ENCODE data around the gene ANKS1A.
"Not testable (repeated sequence)": the region's sequence is repeated elsewhere in the genome, so short reads cannot be mapped to it uniquely, and the experiment has no call there.

The ANKS1A gene

DNA sequence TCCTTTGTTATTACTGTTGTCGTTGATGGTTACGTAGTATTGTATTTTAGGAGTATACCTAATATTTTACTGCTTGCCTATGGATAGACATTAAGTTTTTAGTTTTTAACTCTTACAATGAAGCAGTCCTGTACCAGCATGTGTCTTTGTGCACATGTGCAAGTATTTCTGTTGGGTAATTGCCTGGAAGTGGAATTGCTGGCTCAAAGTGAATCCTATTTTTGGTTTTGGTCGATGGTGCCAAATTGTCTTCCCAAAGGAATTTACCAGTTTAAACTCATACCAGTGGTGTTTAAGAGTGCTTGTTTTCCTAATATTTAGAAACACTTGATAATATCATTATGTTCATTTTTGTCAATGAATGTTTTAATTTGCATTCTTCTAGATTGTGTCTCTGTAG, 75.5 kb downstream of the ANKS1A start:
- no peak for FAIRE-seq

DNA sequence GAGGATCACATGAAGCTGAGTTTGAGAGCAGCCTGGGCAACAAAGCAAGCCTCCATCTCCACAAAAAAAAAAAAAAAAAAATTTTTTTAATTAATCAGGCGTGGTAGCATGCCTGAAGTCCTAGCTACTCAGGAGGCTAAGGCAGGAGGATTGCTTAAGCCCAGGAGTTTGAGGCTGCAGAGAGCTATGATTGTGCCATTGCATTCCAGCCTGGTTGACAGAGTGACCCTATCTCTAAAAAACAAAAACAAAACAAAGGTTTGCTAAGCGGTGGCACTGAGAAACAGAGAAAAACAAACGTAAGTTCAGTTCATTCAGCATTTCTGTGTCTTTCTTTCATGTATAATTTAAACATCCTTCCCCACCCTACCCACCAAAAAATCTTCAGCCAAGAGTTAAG, 78.4 kb downstream of the ANKS1A start:
- FAIRE-seq: no peak

DNA sequence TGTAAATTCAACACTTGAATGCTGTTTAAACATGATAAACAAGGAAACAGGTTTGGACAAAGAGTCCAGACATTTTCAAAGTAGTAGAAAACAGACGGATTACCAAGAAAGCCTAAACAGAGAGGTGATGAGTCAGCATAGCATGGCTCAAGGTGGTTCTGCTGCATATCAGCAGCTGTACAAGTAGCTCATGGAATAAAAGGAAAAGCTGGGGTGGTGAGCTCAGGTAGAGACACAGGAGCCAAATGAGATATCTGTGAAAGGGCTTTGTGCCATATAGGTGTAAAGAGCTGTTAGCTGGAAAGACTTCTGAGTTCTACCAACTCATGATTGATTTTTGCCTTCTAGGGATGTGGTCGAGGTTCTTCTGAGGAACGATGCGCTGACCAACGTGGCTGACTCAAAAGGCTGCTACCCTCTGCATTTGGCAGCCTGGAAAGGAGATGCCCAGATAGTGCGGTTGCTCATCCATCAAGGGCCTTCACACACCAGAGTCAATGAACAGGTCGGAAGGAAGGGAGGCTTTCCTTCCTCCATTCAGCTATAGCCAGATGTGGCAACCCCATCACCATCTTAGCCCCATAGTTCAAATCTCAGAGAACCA, 80.7 kb downstream of the ANKS1A start:
- no peak for FAIRE-seq

DNA sequence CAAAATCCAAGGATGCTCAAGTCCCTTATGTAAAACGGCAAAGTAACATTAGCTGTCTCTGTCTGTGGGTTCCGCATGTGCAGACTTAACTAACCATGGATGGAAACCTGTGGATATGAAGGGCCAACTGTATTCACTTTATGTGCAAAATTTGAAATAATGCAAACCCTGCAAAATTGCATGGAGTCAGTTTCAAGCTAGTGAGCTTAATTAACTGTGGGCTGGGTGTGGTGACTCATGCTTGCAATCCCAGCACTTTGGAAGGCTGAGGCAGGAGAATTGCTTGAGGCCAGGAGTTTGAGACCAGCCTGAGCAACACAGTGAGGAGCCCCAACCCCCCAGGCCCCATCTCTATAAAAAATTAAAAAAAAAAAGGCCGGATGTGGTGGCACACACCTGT, 81.4 kb downstream of the ANKS1A start:
- FAIRE-seq: no peak

DNA sequence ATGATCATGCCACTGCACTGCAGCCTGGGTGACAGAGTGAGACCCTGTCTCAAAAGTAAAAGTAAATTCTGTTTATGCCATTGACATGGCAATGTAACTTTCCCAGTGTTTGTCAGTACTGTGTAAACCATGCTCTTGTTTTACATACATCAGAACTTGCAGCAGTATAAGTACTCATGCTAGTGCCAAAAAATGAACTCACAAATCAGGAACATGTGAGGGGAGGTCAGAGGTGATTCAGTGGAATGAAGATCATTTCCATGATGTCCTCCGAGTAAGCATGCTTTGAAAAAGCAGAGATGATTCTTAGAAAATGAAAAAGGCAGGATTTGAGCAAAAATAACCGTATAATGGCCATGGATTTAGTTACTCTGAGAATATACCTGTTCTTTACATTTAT, 81.9 kb downstream of the ANKS1A start:
- no peak for FAIRE-seq

DNA sequence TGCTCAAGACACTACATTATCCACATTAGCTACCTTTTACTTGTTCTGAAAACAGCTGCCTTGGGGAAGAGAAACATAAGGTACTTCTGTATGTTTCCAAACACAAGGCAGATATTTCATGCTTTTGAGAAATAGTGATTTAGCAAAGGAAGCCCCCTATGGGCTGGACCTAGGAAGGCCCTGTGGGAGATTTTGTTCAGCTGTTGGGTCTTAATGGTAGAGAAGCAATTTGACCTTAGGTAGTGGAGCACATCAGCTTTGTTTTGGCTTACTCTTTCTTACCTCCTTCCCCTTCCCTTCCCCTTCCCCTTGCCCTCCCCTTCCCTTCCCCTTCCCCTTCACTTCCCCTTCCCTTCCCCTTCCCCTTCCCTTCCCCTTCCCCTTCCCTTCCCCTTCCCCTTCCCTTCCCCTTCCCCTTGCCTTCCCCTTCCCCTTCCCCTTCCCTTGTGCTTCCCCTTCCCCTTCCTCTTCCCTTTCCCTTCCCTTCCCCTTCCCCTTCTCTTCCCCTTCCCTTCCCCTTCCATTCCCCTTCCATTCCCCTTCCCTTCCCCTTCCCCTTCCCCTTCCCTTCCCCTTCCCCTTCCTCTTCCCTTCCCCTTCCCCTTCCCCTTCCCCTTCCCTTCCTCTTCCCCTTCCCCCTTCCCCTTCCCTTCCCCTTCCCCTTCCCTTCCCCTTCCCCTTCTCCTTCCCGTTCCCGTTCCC, 84.6 kb downstream of the ANKS1A start:
- FAIRE-seq: no peak

DNA sequence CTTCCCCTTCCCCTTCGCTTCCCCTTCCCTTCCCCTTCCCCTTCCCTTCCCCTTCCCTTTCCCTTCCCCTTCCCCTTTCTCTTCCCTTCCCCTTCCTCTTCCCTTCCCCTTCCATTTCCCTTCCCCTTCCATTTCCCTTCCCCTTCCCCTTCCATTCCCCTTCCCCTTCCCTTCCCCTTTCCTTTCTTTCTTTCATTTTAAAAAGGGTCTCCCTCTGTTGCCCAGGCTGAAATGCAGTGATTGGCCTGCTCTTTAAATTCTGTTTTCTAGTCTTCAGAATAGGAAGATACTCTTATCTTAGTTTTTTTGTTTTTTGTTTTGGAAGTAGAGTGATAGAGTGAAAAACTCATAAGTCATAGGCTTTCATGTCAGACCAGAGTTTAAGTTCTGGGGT, 85.2 kb downstream of the ANKS1A start:
- FAIRE-seq: no peak

DNA sequence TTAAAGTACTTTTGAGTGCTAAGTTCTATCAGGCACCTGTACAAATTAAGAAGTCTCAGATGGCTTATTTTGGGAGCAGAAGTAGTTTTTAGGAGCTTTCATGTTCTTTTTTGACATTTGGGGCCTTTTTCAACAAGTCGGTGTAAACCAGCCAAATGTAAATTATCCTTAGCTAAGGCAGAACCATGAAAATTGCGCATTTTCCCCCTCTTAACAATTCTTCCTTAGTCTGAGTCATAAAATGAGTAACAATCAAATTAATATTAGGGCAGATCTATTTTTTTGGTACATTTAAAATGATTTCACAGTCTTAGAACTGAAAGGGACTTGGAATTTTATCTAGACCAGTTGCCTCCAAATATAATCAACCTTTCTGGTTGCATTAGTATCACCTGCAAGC, 87.2 kb downstream of the ANKS1A start:
- FAIRE-seq: no peak

DNA sequence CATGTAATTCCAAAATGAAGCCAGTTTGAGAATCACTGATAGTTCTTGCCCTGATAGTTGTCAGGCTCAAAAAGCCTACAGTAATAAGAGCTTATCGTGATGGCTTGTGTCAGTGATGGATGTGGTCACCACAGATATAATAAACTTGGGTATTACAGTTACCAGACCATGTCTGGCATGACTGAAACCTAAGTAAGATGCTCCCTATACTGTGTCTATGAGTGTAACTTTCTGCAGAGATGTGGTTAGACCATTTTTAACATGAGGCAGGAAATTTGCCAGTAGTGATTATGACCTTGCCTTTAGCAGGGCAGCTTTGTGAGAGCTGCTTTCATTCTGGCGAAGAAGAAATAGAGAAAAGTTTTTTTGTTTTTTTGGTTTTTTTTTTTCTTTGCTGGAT, 90.2 kb downstream of the ANKS1A start:
- no peak for FAIRE-seq

DNA sequence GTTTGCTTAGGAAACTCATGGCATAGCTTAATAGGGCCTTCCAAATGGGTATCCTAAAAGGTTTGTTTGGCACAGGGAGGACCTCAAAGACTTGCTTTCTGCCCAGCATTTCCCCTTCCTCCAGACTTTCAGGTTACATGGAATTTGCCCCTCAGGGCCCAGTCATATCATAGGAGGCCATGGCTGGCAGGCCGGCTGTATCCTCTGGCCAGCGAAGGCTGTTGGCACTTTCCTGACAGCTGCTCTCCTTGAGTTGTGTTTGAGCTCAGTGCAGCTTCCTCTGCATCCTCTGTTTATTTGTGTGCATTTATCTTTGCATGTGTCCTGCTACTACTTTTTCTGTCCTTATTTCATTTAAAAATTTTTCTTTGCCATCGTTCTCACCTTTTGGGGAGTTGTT, 90.9 kb downstream of the ANKS1A start:
- no peak for FAIRE-seq

DNA sequence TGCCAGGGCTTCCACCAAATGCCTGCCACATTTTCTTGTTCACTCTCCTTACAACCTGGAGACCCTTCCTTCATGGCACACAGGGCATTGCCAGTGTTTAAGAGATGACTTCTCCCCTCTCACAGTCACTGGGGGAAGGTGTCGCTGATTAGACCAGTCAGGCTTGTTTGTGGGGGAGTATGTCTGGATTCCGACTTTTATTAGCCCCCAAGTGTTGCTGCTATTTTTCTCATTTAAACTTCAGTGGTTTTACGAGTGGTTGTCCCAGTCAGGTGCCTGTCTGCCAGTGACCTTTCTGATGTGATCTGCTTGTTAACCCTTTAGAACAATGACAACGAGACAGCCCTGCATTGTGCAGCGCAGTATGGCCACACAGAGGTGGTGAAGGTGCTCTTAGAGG, 92.3 kb downstream of the ANKS1A start:
- FAIRE-seq: no peak

DNA sequence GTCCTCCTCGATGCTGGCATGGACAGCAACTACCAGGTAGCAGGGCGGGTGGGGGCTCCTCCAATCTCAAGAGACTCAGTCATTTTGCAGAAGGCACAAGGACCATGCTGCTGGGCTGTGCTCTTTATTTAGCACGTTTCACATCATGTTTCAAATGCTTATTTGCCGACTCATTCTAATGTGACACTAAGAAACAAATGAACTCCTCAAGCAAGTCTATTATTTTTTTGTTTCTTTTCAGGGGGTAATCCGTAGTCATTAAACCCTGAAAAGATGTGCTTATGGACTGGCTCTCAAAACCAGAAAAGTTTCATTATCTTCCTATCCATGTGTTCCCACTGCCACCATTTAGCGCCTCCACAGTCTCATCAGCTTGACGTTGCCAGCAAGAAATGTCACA, 92.9 kb downstream of the ANKS1A start:
- no peak for FAIRE-seq

DNA sequence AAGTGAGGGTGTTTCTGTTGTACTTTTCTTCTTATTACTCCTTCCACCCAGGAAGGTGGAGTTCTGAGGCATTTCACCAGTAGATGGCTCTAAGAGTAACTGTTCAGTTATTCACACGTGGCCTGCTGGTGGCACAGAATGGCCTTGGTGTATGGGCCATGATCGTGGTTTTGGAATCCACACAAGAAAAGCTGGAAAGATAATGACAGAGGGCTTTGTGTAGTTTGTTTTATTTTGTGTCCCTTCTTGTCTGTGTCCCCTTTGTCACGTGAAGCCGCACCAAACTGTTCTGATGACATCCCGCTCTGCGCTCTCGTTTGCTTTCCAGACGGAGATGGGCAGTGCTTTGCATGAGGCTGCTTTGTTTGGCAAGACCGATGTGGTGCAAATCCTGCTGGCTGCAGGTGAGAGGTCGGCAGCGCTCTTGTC, 93.4 kb downstream of the ANKS1A start:
- no peak for FAIRE-seq

DNA sequence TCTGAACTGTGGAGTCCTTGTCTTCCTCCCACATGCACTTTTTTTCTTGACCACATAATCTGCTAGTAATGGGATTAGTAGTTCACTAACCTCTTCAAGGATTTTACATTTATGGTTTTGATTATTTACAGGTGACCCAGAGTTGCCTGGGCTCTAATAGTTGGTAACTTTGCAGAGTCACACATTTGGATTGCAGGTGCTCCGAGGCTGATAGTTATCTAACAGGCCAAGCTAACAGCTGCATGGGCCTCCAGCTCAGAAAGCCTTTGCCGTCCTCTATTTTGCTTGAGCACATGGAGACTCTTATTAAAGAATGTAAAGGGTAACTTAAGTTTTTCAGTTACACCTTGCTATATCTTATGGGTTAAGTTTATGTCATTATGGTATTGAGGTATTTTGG, 95.4 kb downstream of the ANKS1A start:
- no peak for FAIRE-seq

DNA sequence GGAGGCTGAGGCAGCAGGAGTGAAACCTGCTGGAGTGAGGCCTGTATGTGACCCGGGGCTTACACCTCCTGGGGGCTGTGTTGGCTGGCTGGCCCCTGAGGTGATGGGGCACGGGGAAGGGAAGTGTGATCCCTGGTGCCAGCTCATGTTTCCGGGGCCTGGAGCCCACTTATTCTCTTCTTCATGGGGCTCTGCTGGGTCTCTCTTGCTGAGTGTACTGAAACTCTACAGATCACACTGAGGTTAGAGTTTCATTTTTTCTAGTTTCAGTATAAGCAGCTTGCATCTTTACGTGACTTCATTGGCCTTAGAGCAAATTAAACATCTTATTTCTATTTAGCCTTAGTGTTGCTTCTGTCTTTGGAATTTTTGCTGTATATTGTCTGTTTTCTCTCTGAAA, 96.2 kb downstream of the ANKS1A start:
- FAIRE-seq: no peak

DNA sequence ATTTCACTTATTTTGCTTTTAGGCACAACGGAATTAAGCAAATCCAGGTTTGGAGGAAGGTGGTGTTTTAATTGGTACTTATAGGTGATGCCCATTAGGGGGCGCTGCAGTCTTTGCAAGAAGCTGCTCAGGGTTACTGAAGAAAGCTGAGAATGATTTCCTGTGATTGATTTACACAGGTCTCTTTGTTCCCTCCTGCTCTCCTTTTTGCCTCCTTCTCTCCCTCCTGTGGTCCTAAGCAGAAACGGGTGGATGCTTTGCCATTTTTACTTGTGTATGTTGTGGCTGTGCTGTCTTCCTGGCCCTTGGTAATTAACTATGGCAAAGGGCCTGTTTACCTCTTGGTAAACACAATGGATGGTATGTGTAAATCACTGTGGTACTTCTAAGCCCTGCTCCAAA, 97.8 kb downstream of the ANKS1A start:
- FAIRE-seq: peak; percentile 68

DNA sequence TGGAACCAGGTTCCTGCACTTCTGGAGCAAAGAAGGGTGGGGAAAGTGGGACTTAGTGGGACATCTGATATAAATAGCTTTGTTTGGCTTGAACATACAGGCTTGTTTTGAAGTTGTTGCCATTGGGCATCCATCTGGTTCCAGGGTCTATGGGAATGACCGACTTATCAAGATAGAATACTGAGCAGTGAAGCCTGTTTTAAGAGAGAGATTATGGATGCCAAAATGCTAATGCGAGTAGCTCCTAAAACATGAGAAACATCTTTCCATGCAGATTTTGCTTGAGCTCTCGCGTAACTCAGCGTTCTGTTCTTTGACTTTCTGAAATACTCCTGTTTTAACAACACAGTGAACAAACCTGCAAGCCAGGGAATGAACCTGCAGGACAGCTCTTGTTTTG, 98.5 kb downstream of the ANKS1A start:
- no peak for FAIRE-seq

DNA sequence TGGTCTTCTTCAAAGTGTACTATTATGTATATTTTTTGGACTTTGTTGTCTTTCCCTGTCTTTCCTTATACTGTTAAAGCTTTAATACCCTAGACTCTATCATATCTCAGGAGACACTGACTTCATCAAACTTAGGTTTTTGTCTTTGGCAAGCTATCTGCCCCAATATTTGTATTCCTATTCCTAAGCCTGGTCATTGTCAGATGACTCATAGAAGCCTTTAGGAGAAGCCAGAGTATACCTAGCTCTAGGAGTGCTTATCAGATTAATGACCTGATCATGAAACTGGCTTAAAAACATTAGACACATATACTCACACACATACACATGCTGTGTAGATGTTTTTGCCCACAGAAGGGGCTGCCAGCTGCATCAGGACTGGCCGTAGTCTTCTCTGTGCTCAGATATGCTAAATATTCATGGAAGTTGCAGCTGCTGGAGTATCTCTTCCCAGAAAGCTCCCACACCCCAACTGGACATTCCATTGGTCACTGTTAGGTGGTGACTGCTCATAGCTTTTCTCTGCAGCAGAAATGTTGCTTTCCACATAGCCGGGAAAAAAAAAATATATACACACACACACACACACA, 102.0 kb downstream of the ANKS1A start:
- FAIRE-seq: no peak

DNA sequence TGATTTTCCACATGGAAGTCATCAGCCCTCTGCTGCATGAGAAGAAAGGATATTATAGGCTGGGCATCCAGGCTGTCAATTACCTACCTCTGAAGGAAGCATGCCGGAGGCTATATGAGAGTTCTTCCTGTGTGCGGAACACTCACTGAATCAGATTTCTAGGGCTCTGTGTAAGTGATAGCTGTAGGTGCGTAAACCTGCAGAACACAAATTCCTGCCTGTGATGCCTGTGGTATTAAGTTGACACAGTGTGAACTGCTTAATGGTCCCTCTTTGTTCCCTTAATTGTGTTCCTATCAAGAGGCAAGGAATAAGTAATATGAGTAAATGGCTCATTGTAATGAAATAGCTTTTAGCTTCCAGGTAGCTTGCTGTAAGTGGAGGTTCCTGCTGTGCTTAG, 103.3 kb downstream of the ANKS1A start:
- no peak for FAIRE-seq

DNA sequence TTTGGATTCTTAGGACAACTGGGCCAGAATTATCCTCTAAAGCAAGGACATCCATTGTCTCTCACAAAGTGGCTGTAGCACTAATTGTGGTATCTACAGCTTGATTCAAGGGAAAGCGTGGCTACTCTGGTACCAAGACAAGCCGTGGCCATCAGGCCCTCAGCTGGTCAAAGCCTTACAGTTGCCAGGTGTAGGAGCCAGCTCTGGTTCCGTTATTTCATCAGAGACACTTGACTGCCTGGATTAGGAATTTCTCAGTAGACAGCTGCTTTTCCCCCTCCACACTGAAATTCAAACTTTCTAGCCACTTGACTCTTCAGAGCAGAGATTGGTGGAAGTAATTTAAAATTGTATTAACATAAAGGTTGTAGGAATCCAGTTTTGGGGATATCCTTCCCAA, 104.2 kb downstream of the ANKS1A start:
- no peak for FAIRE-seq

DNA sequence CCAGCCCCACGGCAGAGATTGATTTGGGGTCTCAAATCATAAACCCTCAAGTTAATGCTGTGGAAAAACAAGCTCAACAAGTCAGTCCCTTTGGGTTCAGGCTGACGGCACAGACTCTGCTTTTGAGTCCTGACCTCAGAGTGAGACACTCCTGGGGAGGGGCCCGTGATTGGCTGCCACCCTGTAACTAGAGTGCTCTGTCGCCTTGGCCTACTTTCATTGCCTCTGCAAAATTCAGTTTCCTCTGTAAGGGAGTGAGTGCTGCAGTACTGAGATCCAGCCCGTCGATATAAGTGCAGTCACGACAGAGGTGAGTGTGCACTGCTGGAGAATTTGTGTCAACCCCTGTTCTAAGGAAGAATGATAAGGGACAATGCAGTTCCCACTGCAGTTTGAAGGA, 105.6 kb downstream of the ANKS1A start:
- no peak for FAIRE-seq

DNA sequence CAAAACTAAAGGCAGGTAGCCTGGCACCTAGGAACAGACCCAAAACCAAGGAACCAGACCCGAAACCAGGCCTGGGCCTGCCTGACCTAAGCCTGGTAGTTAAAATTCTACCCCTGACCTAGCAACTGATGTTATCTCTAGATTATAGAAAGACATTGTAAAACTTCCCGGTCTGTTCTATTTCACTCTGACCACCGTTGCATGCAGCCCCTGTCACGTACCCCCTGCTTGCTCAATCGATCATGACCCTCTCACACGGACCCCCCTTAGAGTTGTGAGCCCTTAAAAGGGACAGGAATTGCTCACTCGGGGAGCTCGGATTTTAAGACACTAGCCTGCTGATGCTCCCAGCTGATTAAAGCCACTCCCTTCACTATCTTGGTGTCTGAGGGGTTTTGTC, 109.4 kb downstream of the ANKS1A start:
- FAIRE-seq: not testable (repeated sequence)

DNA sequence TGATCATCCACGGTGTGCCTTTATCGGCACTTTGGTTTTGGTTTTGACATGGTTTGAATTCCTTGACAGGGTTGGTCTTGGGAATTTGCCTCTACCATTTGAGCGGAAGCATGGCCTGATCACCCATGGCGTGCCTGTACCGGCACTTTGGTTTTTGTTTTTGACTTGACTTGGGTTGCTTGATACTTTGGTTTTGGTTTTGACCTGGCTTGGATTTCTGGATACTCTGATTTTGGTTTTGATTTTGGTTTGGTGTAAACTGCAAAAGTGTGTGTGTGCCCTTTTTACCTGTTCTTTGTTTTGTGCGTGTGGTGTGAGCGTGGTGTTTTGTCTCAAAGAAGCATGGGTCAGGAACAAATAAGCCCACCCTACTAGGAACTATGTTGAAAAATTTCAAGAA, 110.1 kb downstream of the ANKS1A start:
- FAIRE-seq: not testable (repeated sequence)

DNA sequence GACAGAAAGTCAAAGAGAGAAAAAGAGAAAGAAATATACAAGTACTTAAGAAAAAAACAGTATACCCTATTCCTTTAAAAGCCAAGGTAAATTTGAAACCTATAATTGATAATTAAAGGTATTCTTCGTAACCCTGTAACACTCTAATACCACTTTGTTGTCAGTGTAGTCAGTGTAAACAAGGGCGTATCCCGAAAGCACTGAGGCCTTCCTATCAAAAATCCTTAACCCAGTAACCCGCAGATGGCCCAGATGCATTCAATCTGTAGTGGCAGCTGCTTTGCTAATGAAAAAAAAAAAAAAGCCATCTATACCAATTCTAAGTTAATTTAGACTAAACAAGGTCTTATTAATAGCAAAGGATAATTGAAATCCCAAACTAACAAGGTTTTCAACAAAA, 110.9 kb downstream of the ANKS1A start:
- not testable (repeated sequence) for FAIRE-seq

DNA sequence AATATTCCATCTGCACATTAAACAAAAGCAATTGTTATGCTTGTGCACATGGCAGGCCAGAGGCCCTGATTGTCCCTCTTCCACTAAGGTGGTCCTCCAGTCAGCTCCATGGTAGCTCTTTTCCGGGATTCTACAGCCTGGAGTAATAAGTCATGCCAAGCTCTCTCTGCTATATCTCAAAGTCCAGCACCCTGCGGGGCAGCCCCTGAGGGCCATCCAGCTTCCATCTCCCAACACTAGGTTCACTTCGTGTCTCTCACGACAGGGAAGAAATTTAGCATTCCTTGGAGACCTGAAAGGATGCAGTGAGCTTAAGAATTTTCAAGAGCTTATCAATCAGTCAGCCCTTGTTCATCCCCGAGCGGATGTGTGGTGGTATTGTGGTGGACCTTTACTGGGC, 112.3 kb downstream of the ANKS1A start:
- not testable (repeated sequence) for FAIRE-seq
